Stimulated activated CD8-positive, alpha-beta memory T cell treated with anti-CD3 and anti-CD28 coated beads, Interleukin-4, amount 100 ng/mL, for 4 hours (primary cell): ENCODE data around the gene NOC2L.

Source experiments
- DNase-seq, 2 donors: peaks; one replicate each; pipeline ENCODE4 v3.0.0-alpha.2; 2020; ENCODE audit warnings: low read depth in 2 of 2, low spot score in 1 of 2

Gene NOC2L

GRCh38 chr1:958823-959730 lies at the start of gene NOC2L:
NOC2L (minus strand) TSS chr1:959256; CDS start chr1:959240, 16 bp downstream.
- DNase-seq, result peak; percentile 91 to 97

- no peak for DNase-seq
These were observed 47.5 kb upstream of the NOC2L start for GRCh38 chr1:1006305-1007159.

- no peak for DNase-seq
These were observed 46.8 kb upstream of the NOC2L start for GRCh38 chr1:1005774-1006304.

- DNase-seq, result no peak
These were observed 46.0 kb upstream of the NOC2L start for GRCh38 chr1:1004780-1005697.

- no peak for DNase-seq
These were observed 45.3 kb upstream of the NOC2L start for GRCh38 chr1:1004420-1004779.

GRCh38 chr1:1003618-1004419 lies 44.8 kb upstream of the NOC2L start:
- no peak for DNase-seq

- DNase-seq, result no peak
These were observed 42.2 kb upstream of the NOC2L start for GRCh38 chr1:1001057-1001783.

- DNase-seq, result peak; percentile 47 to 55
These were observed 41.5 kb upstream of the NOC2L start for GRCh38 chr1:1000357-1001056.

- peak in 1 of 2 donors; percentile 39 for DNase-seq
These were observed 40.8 kb upstream of the NOC2L start, which contains the start of gene HES4 for GRCh38 chr1:999725-1000356. HES4 (minus strand) TSS chr1:1000097; CDS start chr1:999973, 124 bp downstream.

GRCh38 chr1:998995-999724 lies 40.1 kb upstream of the NOC2L start:
- no peak for DNase-seq

GRCh38 chr1:998745-998994 lies 39.6 kb upstream of the NOC2L start:
- DNase-seq, result no peak

- no peak for DNase-seq
These were observed 39.1 kb upstream of the NOC2L start for GRCh38 chr1:997993-998744.

- DNase-seq, result no peak
These were observed 38.6 kb upstream of the NOC2L start for GRCh38 chr1:997713-997992.

GRCh38 chr1:996851-997712 lies 38.0 kb upstream of the NOC2L start:
- DNase-seq, result no peak

- DNase-seq, result no peak
These were observed 36.9 kb upstream of the NOC2L start for GRCh38 chr1:995665-996633.
